Body of pancreas (tissue), 4 donors: ENCODE data around the gene NBEA. TPM values are rescaled to one million over a fixed set of nuclear protein-coding genes. Genes with fewer than 3 reads are reported as not detected.

Experiments
- ATAC-seq: fragments of 150-250 bp; one replicate; pipeline ENCODE4 v1.9.1; 2016
- DNase-seq, 4 donors: peaks; one replicate each; pipeline ENCODE4 v3.0.0-alpha.2; 2019
- H3K27ac ChIP-seq, 4 donors: fragments of 200-600 bp; sonication (generic); 1 replicate in 3 of 4; 2 replicates in 1 of 4; pipeline versions ENCODE4 v1.5.1 to v1.6.1; 2016 to 2019; ENCODE audit warnings: mild to moderate bottlenecking in 1 of 4, mixed read lengths in 1 of 4, moderate library complexity in 1 of 4
- H3K27me3 ChIP-seq, 2 donors: fragments of 200-600 bp; sonication (generic); one replicate each; pipeline ENCODE4 v1.6.0; 2016; ENCODE audit warnings: mild to moderate bottlenecking in 1 of 2
- H3K36me3 ChIP-seq, 2 donors: fragments of 200-600 bp; sonication (generic); replicated peaks in 1 of 2; 2 replicates each; pipeline ENCODE4 v1.5.1; 2016; ENCODE audit warnings: low read depth in 2 of 2; ENCODE audit not compliant: insufficient read depth in 1 of 2
- H3K4me1 ChIP-seq: fragments of 200-600 bp; sonication (generic); one replicate; pipeline ENCODE4 v1.6.0; 2016
- H3K4me3 ChIP-seq, 2 donors: fragments of 200-600 bp; sonication (generic); 1 replicate in 1 of 2; 2 replicates in 1 of 2; pipeline ENCODE4 v1.5.1; 2016 to 2019
- H3K9me3 ChIP-seq, 3 donors: fragments of 200-600 bp; sonication (generic); 1 replicate in 2 of 3; 2 replicates in 1 of 3; pipeline ENCODE4 v1.5.1; 2016
- CTCF ChIP-seq, 7 experiments: fragments of 450-650 bp in 4 of 7; fragments of 200-600 bp in 3 of 7; sonication (generic) in 3 of 7; IDR thresholded peaks; one replicate each; pipeline ENCODE4 v1.5.1; 2016 to 2019; ENCODE audit warnings: antibody characterized with exemption in 7 of 7
- POLR2A ChIP-seq, 3 donors: fragments of 450-650 bp; IDR thresholded peaks; one replicate each; pipeline ENCODE4 v1.6.1; 2016; ENCODE audit warnings: antibody characterized with exemption in 3 of 3, mild to moderate bottlenecking in 2 of 3
- WGBS, 2 donors: methylation state at CpG; one replicate each; pipeline ENCODE4 v1.1.5; 2017; 5-methylcytosine and 5-hydroxymethylcytosine counted together
- intact Hi-C: fragments of 100-400 bp; cut with DNase I; formaldehyde crosslinking; loops from one replicate; pipeline ENCODE4 v1.15.1; 2023
- total RNA-seq, 2 donors: library from RNA; depleted of rRNA; stranded (reverse); fragments of >200 nt; gene quantifications; one replicate each; pipeline ENCODE4 v1.1.0, GENCODE V29; 2016

The NBEA gene
- total RNA-seq, 2 donors from 2014 or later, result 9.6 to 19.1 TPM

DNA sequence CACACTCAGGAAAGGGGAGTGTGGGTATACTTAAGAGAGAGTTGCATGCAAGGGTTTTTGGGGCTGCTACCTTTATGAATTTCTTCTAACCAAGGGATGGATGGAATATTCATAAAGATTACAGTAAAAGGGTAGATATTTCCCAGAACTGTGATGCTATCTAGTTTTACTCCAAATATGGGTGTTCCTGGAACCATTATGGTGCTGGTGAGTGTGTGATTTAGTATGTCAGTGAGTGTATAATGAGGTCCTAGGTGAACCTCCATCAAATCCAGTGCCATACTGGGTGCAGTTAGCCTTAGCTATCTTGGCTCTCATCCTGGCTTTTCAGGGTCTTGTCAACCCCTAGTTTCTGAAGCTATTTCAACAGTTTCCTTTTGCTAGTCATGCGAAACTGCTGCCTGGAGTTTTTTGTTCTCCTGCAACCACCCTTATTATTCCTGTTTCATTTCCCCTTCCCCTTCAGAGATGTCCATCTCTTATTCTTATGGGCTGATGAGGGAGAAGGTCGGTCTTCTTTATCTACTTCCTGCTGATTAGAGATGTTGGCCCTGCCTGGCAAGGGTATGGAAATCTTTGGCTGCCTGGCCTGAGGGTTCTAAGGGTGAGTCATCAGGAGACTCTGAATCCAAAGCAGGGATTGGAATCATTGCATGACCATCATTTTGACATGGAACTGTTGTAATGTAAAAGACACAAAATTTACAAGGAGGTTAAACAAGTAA lies 202.3 kb downstream of the NBEA start:
- TF ChIP-seq POLR2A (IDR thresholded peaks at IDR 0.05) (no peak), CTCF (IDR thresholded peaks at IDR 0.05) (no peak)
- H3K27ac ChIP-seq, result no peak overlapping the region
- H3K9me3 ChIP-seq, result no peaks in the 10 kb centered on the region
- H3K4me1 ChIP-seq, result no peaks in the 10 kb centered on the region
- 57 to 79% methylated on average over 2 of the region's 2 CpGs for WGBS, 2 donors
- DNase-seq (no peak), ATAC-seq (no peak)
- H3K36me3 ChIP-seq, result no peaks in the 10 kb centered on the region
- no peak overlapping the region for H3K4me3 ChIP-seq
- intact Hi-C loops, result no loop called here
- no peaks in the 10 kb centered on the region for H3K27me3 ChIP-seq

GRCh38 chr13:35146686-35147085 lies 204.6 kb downstream of the NBEA start:
- Histone ChIP-seq H3K27ac (no peak overlapping the region), H3K27me3 (no peaks in the 10 kb centered on the region), H3K9me3 (no peaks in the 10 kb centered on the region), H3K4me1 (no peaks in the 10 kb centered on the region), H3K36me3 (no peaks in the 10 kb centered on the region), H3K4me3 (no peak overlapping the region)
- intact Hi-C loops, result no loop called here
- ATAC-seq (no peak), DNase-seq (no peak)
- 75 to 78% methylated on average over 1 of the region's 1 CpG for WGBS, 2 donors
- no peak for TF ChIP-seq CTCF (IDR thresholded peaks at IDR 0.05)
- TF ChIP-seq POLR2A (IDR thresholded peaks at IDR 0.05), result no peak

- intact Hi-C loops, result loop anchor here (10.0 kb wide), 1 partner anchor 1352 kb away; no protein-coding TSS in a partner anchor
- no peaks in the 10 kb centered on the region for H3K9me3 ChIP-seq
- no peaks in the 10 kb centered on the region for H3K4me1 ChIP-seq
- H3K27me3 ChIP-seq, result no peaks in the 10 kb centered on the region
- TF ChIP-seq CTCF (IDR thresholded peaks at IDR 0.05), result peak; percentile 28 to 78 (median 70)
- TF ChIP-seq POLR2A (IDR thresholded peaks at IDR 0.05), result no peak
- WGBS, 2 donors, result 30 to 40% methylated on average over 3 of the region's 3 CpGs
- no peak overlapping the region for H3K27ac ChIP-seq
- DNase-seq, result peak; percentile 19 to 49 (median 31)
- no peak overlapping the region for H3K4me3 ChIP-seq
- ATAC-seq, result peak; percentile 59
- H3K36me3 ChIP-seq, result no peaks in the 10 kb centered on the region
Measured at GRCh38 chr13:35157143-35157755, 215.2 kb downstream of the NBEA start.

DNA sequence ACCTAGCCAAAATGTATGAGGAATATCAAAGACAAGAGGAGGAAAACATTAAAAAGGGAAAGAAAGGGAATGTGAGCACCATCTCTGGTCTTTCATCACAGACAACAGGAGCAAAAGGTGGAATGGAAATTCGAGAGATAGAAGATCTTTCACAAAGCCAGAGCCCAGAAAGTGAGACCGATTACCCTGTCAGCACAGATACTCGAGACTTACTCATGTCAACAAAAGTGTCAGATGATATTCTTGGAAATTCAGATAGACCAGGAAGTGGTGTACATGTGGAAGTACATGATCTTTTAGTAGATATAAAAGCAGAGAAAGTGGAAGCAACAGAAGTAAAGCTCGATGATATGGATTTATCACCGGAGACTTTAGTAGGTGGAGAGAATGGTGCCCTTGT lies 217.0 kb downstream of the NBEA start:
- TF ChIP-seq POLR2A (IDR thresholded peaks at IDR 0.05), result no peak
- TF ChIP-seq CTCF (IDR thresholded peaks at IDR 0.05), result no peak
- H3K4me3 ChIP-seq, result no peak overlapping the region
- ATAC-seq, result no peak
- 63 to 78% methylated on average over 5 of the region's 5 CpGs for WGBS, 2 donors
- intact Hi-C loops, result loop anchor here (10.0 kb wide), 1 partner anchor 1354 kb away; no protein-coding TSS in a partner anchor
- no peaks in the 10 kb centered on the region for H3K36me3 ChIP-seq
- no peak overlapping the region for H3K27ac ChIP-seq
- H3K9me3 ChIP-seq, result no peaks in the 10 kb centered on the region
- peaks cover 0 to 3% of the 10 kb centered on the region in 2 donors for H3K27me3 ChIP-seq
- no peaks in the 10 kb centered on the region for H3K4me1 ChIP-seq
- no peak for DNase-seq
